ENCODE data around the gene TNFRSF8.
"Not testable (repeated sequence)": the region's sequence is repeated elsewhere in the genome, so short reads cannot be mapped to it uniquely, and the experiment has no call there.

Gene TNFRSF8

GRCh38 chr1:12038356-12039163, 24.5 kb upstream of the TNFRSF8 start:
- DNase-seq (ENCODE audit: low spot score), result no peak

GRCh38 chr1:12039164-12039525, 24.0 kb upstream of the TNFRSF8 start:
- DNase-seq (ENCODE audit: low spot score), result no peak

- not testable (repeated sequence) for DNase-seq (ENCODE audit: low spot score)
These were observed 23.2 kb upstream of the TNFRSF8 start for GRCh38 chr1:12039824-12040456.

GRCh38 chr1:12040457-12041051, 22.5 kb upstream of the TNFRSF8 start:
- peak; percentile 54 for DNase-seq (ENCODE audit: low spot score)

- DNase-seq (ENCODE audit: low spot score), result peak; percentile 49
These were observed 18.8 kb upstream of the TNFRSF8 start for GRCh38 chr1:12044187-12044877.

GRCh38 chr1:12046749-12047119, 16.4 kb upstream of the TNFRSF8 start:
- DNase-seq (ENCODE audit: low spot score), result no peak

- peak; percentile 44 for DNase-seq (ENCODE audit: low spot score)
These were observed 15.8 kb upstream of the TNFRSF8 start for GRCh38 chr1:12047120-12047876.

GRCh38 chr1:12048372-12048771, 14.7 kb upstream of the TNFRSF8 start:
- DNase-seq (ENCODE audit: low spot score), result no peak

GRCh38 chr1:12049616-12050015, 13.5 kb upstream of the TNFRSF8 start:
- no peak for DNase-seq (ENCODE audit: low spot score)

- no peak for DNase-seq (ENCODE audit: low spot score)
These were observed 11.7 kb upstream of the TNFRSF8 start for GRCh38 chr1:12051361-12051760.

GRCh38 chr1:12052008-12052573, 11.0 kb upstream of the TNFRSF8 start:
- peak; percentile 92 for DNase-seq (ENCODE audit: low spot score)

- peak; percentile 36 for DNase-seq (ENCODE audit: low spot score)
These were observed 10.0 kb upstream of the TNFRSF8 start for GRCh38 chr1:12052997-12053686.

- DNase-seq (ENCODE audit: low spot score), result no peak
These were observed 9.2 kb upstream of the TNFRSF8 start for GRCh38 chr1:12053752-12054548.

- no peak for DNase-seq (ENCODE audit: low spot score)
These were observed 7.8 kb upstream of the TNFRSF8 start for GRCh38 chr1:12055259-12055658.

- no peak for DNase-seq (ENCODE audit: low spot score)
These were observed 6.7 kb upstream of the TNFRSF8 start for GRCh38 chr1:12056331-12056841.

GRCh38 chr1:12057382-12057781, 5.7 kb upstream of the TNFRSF8 start:
- no peak for DNase-seq (ENCODE audit: low spot score)

GRCh38 chr1:12057940-12058687, 5.0 kb upstream of the TNFRSF8 start:
- DNase-seq (ENCODE audit: low spot score), result no peak

GRCh38 chr1:12059226-12059625, 3.9 kb upstream of the TNFRSF8 start:
- DNase-seq (ENCODE audit: low spot score), result no peak

Data from AG08396 (cell line).